Esophagus muscularis mucosa (tissue), 4 donors: Measurements from ENCODE around the gene DCHS2. TPM values are rescaled to one million over a fixed set of nuclear protein-coding genes. Genes with fewer than 3 reads are reported as not detected.

Source experiments
- DNase-seq: peaks from one replicate; pipeline ENCODE4 v3.0.0-alpha.2; 2017; ENCODE audit errors: extremely low spot score
- H3K27ac ChIP-seq, 4 donors: fragments of 200-600 bp; sonication (generic); replicated peaks in 1 of 4; 1 replicate in 3 of 4; 2 replicates in 1 of 4; pipeline ENCODE4 v1.5.1; 2016 to 2019; ENCODE audit warnings: mild to moderate bottlenecking in 1 of 4
- H3K27me3 ChIP-seq, 4 donors: fragments of 200-600 bp; sonication (generic); one replicate each; pipeline versions ENCODE4 v1.5.1 to v1.6.0; 2016 to 2019
- H3K36me3 ChIP-seq, 4 donors: fragments of 200-600 bp; sonication (generic); one replicate each; pipeline ENCODE4 v1.5.1; 2016 to 2019
- H3K4me1 ChIP-seq, 4 donors: fragments of 200-600 bp; sonication (generic); one replicate each; pipeline ENCODE4 v1.5.1; 2016 to 2019
- H3K4me3 ChIP-seq, 4 donors: fragments of 200-600 bp; sonication (generic); 1 replicate in 2 of 4; 2 replicates in 2 of 4; pipeline ENCODE4 v1.5.1; 2016 to 2019; ENCODE audit warnings: mild to moderate bottlenecking in 4 of 4, moderate library complexity in 1 of 4
- H3K9me3 ChIP-seq, 4 donors: fragments of 200-600 bp; sonication (generic); 1 replicate in 3 of 4; 2 replicates in 1 of 4; pipeline ENCODE4 v1.5.1; 2016 to 2019
- CTCF ChIP-seq, 3 experiments: fragments of 200-600 bp in 2 of 3; fragments of 450-650 bp in 1 of 3; sonication (generic) in 2 of 3; IDR thresholded peaks; one replicate each; pipeline ENCODE4 v1.5.1; 2017 to 2019; ENCODE audit warnings: antibody characterized with exemption in 3 of 3, mild to moderate bottlenecking in 2 of 3, moderate library complexity in 1 of 3
- EP300 ChIP-seq: sonication (generic); formaldehyde crosslinking; IDR thresholded peaks from one replicate; pipeline ENCODE4 v1.6.1; 2017; ENCODE audit warnings: antibody characterized with exemption
- POLR2A ChIP-seq: fragments of 450-650 bp; IDR thresholded peaks from one replicate; pipeline ENCODE4 v1.6.1; 2017; ENCODE audit warnings: antibody characterized with exemption, moderate library complexity, mild to moderate bottlenecking, low read depth
- POLR2AphosphoS5 ChIP-seq, 2 donors: sonication (generic); formaldehyde crosslinking; IDR thresholded peaks; one replicate each; pipeline ENCODE4 v1.6.1; 2017; ENCODE audit warnings: antibody characterized with exemption in 2 of 2
- WGBS: methylation state at CpG from one replicate; pipeline ENCODE4 v1.1.5; 2018; 5-methylcytosine and 5-hydroxymethylcytosine counted together
- intact Hi-C: fragments of 100-400 bp; cut with DNase I; formaldehyde crosslinking; loops from one replicate; pipeline ENCODE4 v1.15.1; 2023
- total RNA-seq, 4 donors: library from RNA; depleted of rRNA; stranded (reverse); fragments of >200 nt; gene quantifications; one replicate each; pipeline versions ENCODE4 v1.1.0 to v1.2.1, GENCODE V29; 2016

Gene DCHS2
- total RNA-seq, 4 donors from 2014 or later, result 2.7 to 5.8 (median 3.2) TPM

- 75% methylated on average over 5 of the region's 5 CpGs for WGBS
- TF ChIP-seq POLR2AphosphoS5 (IDR thresholded peaks at IDR 0.05) (no peak), POLR2A (no peak), EP300 (no peak), CTCF (IDR thresholded peaks at IDR 0.05) (no peak)
- Histone ChIP-seq H3K27ac (no peak overlapping the region), H3K27me3 (peaks cover 0 to 3% (median 0%) of the 10 kb centered on the region in 4 donors), H3K36me3 (no peaks in the 10 kb centered on the region), H3K4me1 (no peaks in the 10 kb centered on the region), H3K4me3 (no peak overlapping the region), H3K9me3 (no peaks in the 10 kb centered on the region)
- intact Hi-C loops, result no loop called here
- DNase-seq, result no peak
Observed at GRCh38 chr4:154305616-154306015, 186.0 kb downstream of the DCHS2 start.

GRCh38 chr4:154304679-154305078 is 186.9 kb downstream of the DCHS2 start:
- no peak overlapping the region for H3K4me3 ChIP-seq
- H3K36me3 ChIP-seq, result no peaks in the 10 kb centered on the region
- H3K27ac ChIP-seq, result no peak overlapping the region
- no peaks in the 10 kb centered on the region for H3K9me3 ChIP-seq
- no peak for TF ChIP-seq POLR2AphosphoS5 (IDR thresholded peaks at IDR 0.05)
- TF ChIP-seq EP300, result no peak
- no peak for TF ChIP-seq POLR2A
- TF ChIP-seq CTCF (IDR thresholded peaks at IDR 0.05), result no peak
- peaks cover 0 to 3% (median 0%) of the 10 kb centered on the region in 4 donors for H3K27me3 ChIP-seq
- intact Hi-C loops, result no loop called here
- H3K4me1 ChIP-seq, result no peaks in the 10 kb centered on the region
- 85% methylated on average over 5 of the region's 5 CpGs for WGBS
- no peak for DNase-seq

GRCh38 chr4:154294652-154295350 is 196.8 kb downstream of the DCHS2 start:
- no peaks in the 10 kb centered on the region for H3K4me1 ChIP-seq
- DNase-seq, result no peak
- H3K27me3 ChIP-seq, result no peaks in the 10 kb centered on the region
- no peak overlapping the region for H3K4me3 ChIP-seq
- H3K27ac ChIP-seq, result no peak overlapping the region
- peaks cover 0 to 5% (median 0%) of the 10 kb centered on the region in 4 donors for H3K9me3 ChIP-seq
- H3K36me3 ChIP-seq, result no peaks in the 10 kb centered on the region
- TF ChIP-seq POLR2AphosphoS5 (IDR thresholded peaks at IDR 0.05) (no peak), CTCF (IDR thresholded peaks at IDR 0.05) (no peak)
- WGBS, result 84% methylated on average over 4 of the region's 4 CpGs
- intact Hi-C loops, result no loop called here

- H3K36me3 ChIP-seq, result no peaks in the 10 kb centered on the region
- TF ChIP-seq EP300, result no peak
- no peak for TF ChIP-seq POLR2A
- TF ChIP-seq CTCF (IDR thresholded peaks at IDR 0.05), result no peak
- no peak for TF ChIP-seq POLR2AphosphoS5 (IDR thresholded peaks at IDR 0.05)
- no peak overlapping the region for H3K4me3 ChIP-seq
- intact Hi-C loops, result no loop called here
- 91% methylated on average over 9 of the region's 9 CpGs for WGBS
- H3K27me3 ChIP-seq, result no peaks in the 10 kb centered on the region
- H3K4me1 ChIP-seq, result no peaks in the 10 kb centered on the region
- DNase-seq, result no peak
- peaks cover 0 to 8% (median 0%) of the 10 kb centered on the region in 4 donors for H3K9me3 ChIP-seq
- no peak overlapping the region for H3K27ac ChIP-seq
Observed at GRCh38 chr4:154293427-154293826, 198.2 kb downstream of the DCHS2 start.

- Histone ChIP-seq H3K27ac (no peak overlapping the region), H3K9me3 (peaks cover 0 to 8% (median 0%) of the 10 kb centered on the region in 4 donors), H3K4me1 (no peaks in the 10 kb centered on the region), H3K4me3 (no peak overlapping the region), H3K27me3 (no peaks in the 10 kb centered on the region), H3K36me3 (no peaks in the 10 kb centered on the region)
- 98% methylated on average over 2 of the region's 2 CpGs for WGBS
- intact Hi-C loops, result no loop called here
- TF ChIP-seq CTCF (IDR thresholded peaks at IDR 0.05) (no peak), EP300 (no peak), POLR2AphosphoS5 (IDR thresholded peaks at IDR 0.05) (no peak), POLR2A (no peak)
- no peak for DNase-seq
Observed at GRCh38 chr4:154292589-154292988, 199.0 kb downstream of the DCHS2 start.
